Measurements from ENCODE around the gene GLDN.

DNA sequence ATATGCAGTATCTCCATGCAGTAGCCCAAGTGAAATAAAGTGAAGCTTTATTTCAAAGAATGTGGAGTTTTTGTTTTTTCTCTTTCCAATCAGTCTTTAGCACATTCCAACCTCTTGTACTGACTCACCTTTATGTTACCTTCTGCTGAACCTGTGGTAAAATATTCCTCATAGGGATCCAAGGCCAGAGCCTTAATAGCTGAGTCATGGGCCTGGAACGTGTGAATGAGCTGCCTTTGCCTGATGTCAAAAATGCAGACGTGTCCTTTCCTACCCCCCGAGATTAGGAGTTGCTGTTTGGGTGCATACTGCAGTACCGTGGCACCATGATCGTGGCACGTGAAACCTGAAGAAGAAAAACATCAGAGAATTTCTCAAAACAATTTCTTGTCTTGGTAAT is 108.5 kb downstream of the GLDN start:
- TF ChIP-seq POLR2AphosphoS5 (IDR thresholded peaks at IDR 0.05; ENCODE audit: borderline replicate concordance, low read depth, low read length), result no peak
- TF ChIP-seq FOXP2 (optimal IDR thresholded peaks at IDR 0.05; ENCODE audit: control extremely low read depth, extremely low read length, insufficient read depth), result no peak
- no peak for TF ChIP-seq EZH2 (IDR thresholded peaks at IDR 0.05)
